ENCODE data around the gene PLXNC1. TPM values are rescaled to one million over a fixed set of nuclear protein-coding genes. Genes with fewer than 3 reads are reported as not detected.

PLXNC1 gene
- total RNA-seq, 1 donor from 2014 or later, result 4.4 TPM

- intact Hi-C loops (cut with DNase I), result loop anchor here (5.0 kb wide), 1 partner anchor 108 kb away; the partner anchor contains the start of gene PLXNC1
Measured at GRCh38 chr12:94255006-94255405, 106.6 kb downstream of the PLXNC1 start.

GRCh38 chr12:94255428-94255827, 107.1 kb downstream of the PLXNC1 start:
- intact Hi-C loops (cut with DNase I), result loop anchor here (5.0 kb wide), 1 partner anchor 108 kb away; the partner anchor contains the start of gene PLXNC1
- DNase-seq (ENCODE audit: low spot score), result no peak

More at GRCh38 chr12:94255006-94255405, 106.6 kb downstream of the PLXNC1 start:
- DNase-seq (ENCODE audit: low spot score), result no peak

- intact Hi-C loops (cut with DNase I), result loop anchor here (5.0 kb wide), 1 partner anchor 111 kb away; the partner anchor contains the start of gene PLXNC1
- DNase-seq (ENCODE audit: low spot score), result no peak
Measured at GRCh38 chr12:94258593-94258992, 110.2 kb downstream of the PLXNC1 start.

- no peak for DNase-seq (ENCODE audit: low spot score)
- intact Hi-C loops (cut with DNase I), result no loop called here
Measured at GRCh38 chr12:94260017-94260416, 111.6 kb downstream of the PLXNC1 start.

GRCh38 chr12:94260717-94261116, 112.3 kb downstream of the PLXNC1 start:
- DNase-seq (ENCODE audit: low spot score), result no peak
- intact Hi-C loops (cut with DNase I), result no loop called here

- no peak for DNase-seq (ENCODE audit: low spot score)
- intact Hi-C loops (cut with DNase I), result no loop called here
Measured at GRCh38 chr12:94261119-94261518, 112.7 kb downstream of the PLXNC1 start.

GRCh38 chr12:94261786-94262185, 113.4 kb downstream of the PLXNC1 start:
- intact Hi-C loops (cut with DNase I), result no loop called here
- no peak for DNase-seq (ENCODE audit: low spot score)

GRCh38 chr12:94262228-94263010, 114.0 kb downstream of the PLXNC1 start:
- intact Hi-C loops (cut with DNase I), result no loop called here
- DNase-seq (ENCODE audit: low spot score), result peak; percentile 88

GRCh38 chr12:94263011-94263811, 114.8 kb downstream of the PLXNC1 start:
- intact Hi-C loops (cut with DNase I), result no loop called here
- DNase-seq (ENCODE audit: low spot score), result peak; percentile 72

GRCh38 chr12:94263905-94264561, 115.7 kb downstream of the PLXNC1 start:
- intact Hi-C loops (cut with DNase I), result no loop called here
- DNase-seq (ENCODE audit: low spot score), result peak; percentile 73

GRCh38 chr12:94264736-94265485, 116.5 kb downstream of the PLXNC1 start:
- intact Hi-C loops (cut with DNase I), result no loop called here
- DNase-seq (ENCODE audit: low spot score), result no peak

GRCh38 chr12:94265539-94265938, 117.2 kb downstream of the PLXNC1 start:
- no peak for DNase-seq (ENCODE audit: low spot score)
- intact Hi-C loops (cut with DNase I), result no loop called here

- intact Hi-C loops (cut with DNase I), result no loop called here
- no peak for DNase-seq (ENCODE audit: low spot score)
Measured at GRCh38 chr12:94265966-94266745, 117.8 kb downstream of the PLXNC1 start.

GRCh38 chr12:94266796-94267536, 118.6 kb downstream of the PLXNC1 start:
- DNase-seq (ENCODE audit: low spot score), result no peak
- intact Hi-C loops (cut with DNase I), result no loop called here

- intact Hi-C loops (cut with DNase I), result no loop called here
- no peak for DNase-seq (ENCODE audit: low spot score)
Measured at GRCh38 chr12:94267537-94267872, 119.1 kb downstream of the PLXNC1 start.

- DNase-seq (ENCODE audit: low spot score), result no peak
- intact Hi-C loops (cut with DNase I), result loop anchor here (2.0 kb wide), 1 partner anchor 21 kb away; no protein-coding TSS in a partner anchor
Measured at GRCh38 chr12:94267921-94268471, 119.6 kb downstream of the PLXNC1 start.

GRCh38 chr12:94269316-94269999, 121.1 kb downstream of the PLXNC1 start:
- DNase-seq (ENCODE audit: low spot score), result no peak
- intact Hi-C loops (cut with DNase I), result loop anchor here (2.0 kb wide), 1 partner anchor 19 kb away; no protein-coding TSS in a partner anchor

All from cardiac septum (tissue), 1 donor.